Measurements from ENCODE around the gene GUCA1C. TPM values are rescaled to one million over a fixed set of nuclear protein-coding genes. Genes with fewer than 3 reads are reported as not detected.

Gene GUCA1C
- total RNA-seq, 1 donor from 2014 or later, result not detected

DNA sequence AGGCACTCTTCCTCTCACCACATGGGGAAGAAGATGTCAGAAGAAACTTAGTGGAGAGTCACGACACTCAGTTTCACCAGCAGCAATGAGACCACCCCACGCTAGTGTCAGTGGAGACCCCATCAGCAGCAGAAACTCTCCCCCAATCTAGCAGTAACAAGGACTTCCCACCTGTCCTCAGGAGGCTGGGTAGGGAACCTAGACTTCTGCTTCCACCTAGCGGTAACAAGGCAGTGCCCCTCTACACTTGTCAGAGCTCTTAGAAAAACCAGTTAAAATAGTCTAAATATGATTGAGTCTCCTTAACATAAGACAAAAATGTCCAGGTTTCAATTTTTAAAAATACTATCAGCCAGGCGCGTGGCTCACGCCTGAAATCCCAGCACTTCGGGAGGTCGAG, 73.8 kb downstream of the GUCA1C start:
- H3K4me3 Mint-ChIP-seq (ENCODE audit: unreplicated experiment), result no peak overlapping the region
- FAIRE-seq, result no peak
- peaks cover 3% of the 10 kb centered on the region for H3K27me3 Mint-ChIP-seq (ENCODE audit: low read depth, unreplicated experiment)

DNA sequence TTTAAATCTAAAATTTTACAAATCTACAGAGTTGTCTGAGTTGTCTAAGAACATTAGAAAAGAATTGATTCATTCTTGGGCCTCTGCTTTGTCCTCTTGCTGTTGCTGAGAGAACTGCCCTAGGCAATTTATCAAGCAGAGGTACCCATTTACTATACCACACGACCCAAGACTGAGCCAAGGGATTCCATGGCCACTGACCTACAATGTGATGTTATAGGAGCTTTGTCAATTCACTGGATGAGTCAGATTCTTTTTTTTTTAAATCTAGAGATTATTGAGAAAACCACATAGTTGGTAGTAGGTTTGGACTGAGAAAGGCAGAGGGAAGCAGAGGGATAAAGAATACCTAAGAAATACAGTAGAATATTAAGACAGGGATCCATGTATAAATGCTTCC, 75.8 kb downstream of the GUCA1C start:
- no peak overlapping the region for H3K4me3 ChIP-seq (ENCODE audit: insufficient read depth, low read depth, low read length)
- no peak overlapping the region for H2AFZ ChIP-seq (ENCODE audit: low read depth, low read length)
- TF ChIP-seq CTCF (IDR thresholded peaks at IDR 0.05; ENCODE audit: insufficient read depth, low read depth, low read length), result no peak
- TF ChIP-seq EZH2 (IDR thresholded peaks at IDR 0.05; ENCODE audit: insufficient read depth, low read length), result no peak
- no peaks in the 10 kb centered on the region for H4K20me1 ChIP-seq (ENCODE audit: insufficient read depth, low read length)
- H3K79me2 ChIP-seq (ENCODE audit: insufficient read depth, low read length), result no peaks in the 10 kb centered on the region
- H3K9me3 Mint-ChIP-seq (ENCODE audit: unreplicated experiment), result no peaks in the 10 kb centered on the region
- no peaks in the 10 kb centered on the region for H3K36me3 Mint-ChIP-seq (ENCODE audit: low read depth, unreplicated experiment)
- FAIRE-seq (no peak), DNase-seq (ENCODE audit: low read depth) (no peak)
- H3K36me3 ChIP-seq (ENCODE audit: insufficient read depth, low read length), result no peaks in the 10 kb centered on the region
- no peaks in the 10 kb centered on the region for H3K27me3 ChIP-seq (ENCODE audit: insufficient read depth, low read length)
- H3K9ac ChIP-seq (ENCODE audit: low read length), result no peak overlapping the region
- H3K27ac Mint-ChIP-seq (ENCODE audit: unreplicated experiment), result no peak overlapping the region
- no peak overlapping the region for H3K4me3 Mint-ChIP-seq (ENCODE audit: unreplicated experiment)
- peaks cover 4% of the 10 kb centered on the region for H3K27me3 Mint-ChIP-seq (ENCODE audit: low read depth, unreplicated experiment)
- no peaks in the 10 kb centered on the region for H3K4me1 Mint-ChIP-seq (ENCODE audit: low read depth, unreplicated experiment)
- no peak overlapping the region for H3K27ac ChIP-seq (ENCODE audit: low read depth, low read length)
- H3K4me1 ChIP-seq (ENCODE audit: insufficient read depth, low read length), result no peaks in the 10 kb centered on the region
- H3K9me3 ChIP-seq (ENCODE audit: insufficient read depth, low read depth, low read length), result no peaks in the 10 kb centered on the region
- H3K4me2 ChIP-seq (ENCODE audit: low read length), result no peak overlapping the region

More for the DNA sequence above, 73.8 kb downstream of the GUCA1C start:
- Histone ChIP-seq H3K4me3 (ENCODE audit: insufficient read depth, low read depth, low read length) (no peak overlapping the region), H3K9ac (ENCODE audit: low read length) (no peak overlapping the region), H3K36me3 (ENCODE audit: insufficient read depth, low read length) (no peaks in the 10 kb centered on the region), H3K9me3 (ENCODE audit: insufficient read depth, low read depth, low read length) (no peaks in the 10 kb centered on the region), H3K27me3 (ENCODE audit: insufficient read depth, low read length) (no peaks in the 10 kb centered on the region), H4K20me1 (ENCODE audit: insufficient read depth, low read length) (no peaks in the 10 kb centered on the region), H3K4me2 (ENCODE audit: low read length) (no peak overlapping the region), H3K4me1 (ENCODE audit: insufficient read depth, low read length) (no peaks in the 10 kb centered on the region), H3K79me2 (ENCODE audit: insufficient read depth, low read length) (no peaks in the 10 kb centered on the region), H3K27ac (ENCODE audit: low read depth, low read length) (no peak overlapping the region), H2AFZ (ENCODE audit: low read depth, low read length) (no peak overlapping the region)
- H3K36me3 Mint-ChIP-seq (ENCODE audit: low read depth, unreplicated experiment), result no peaks in the 10 kb centered on the region
- H3K9me3 Mint-ChIP-seq (ENCODE audit: unreplicated experiment), result no peaks in the 10 kb centered on the region
- DNase-seq (ENCODE audit: low read depth), result no peak
- no peaks in the 10 kb centered on the region for H3K4me1 Mint-ChIP-seq (ENCODE audit: low read depth, unreplicated experiment)
- TF ChIP-seq CTCF (IDR thresholded peaks at IDR 0.05; ENCODE audit: insufficient read depth, low read depth, low read length) (no peak), EZH2 (IDR thresholded peaks at IDR 0.05; ENCODE audit: insufficient read depth, low read length) (no peak)
- H3K27ac Mint-ChIP-seq (ENCODE audit: unreplicated experiment), result no peak overlapping the region

DNA sequence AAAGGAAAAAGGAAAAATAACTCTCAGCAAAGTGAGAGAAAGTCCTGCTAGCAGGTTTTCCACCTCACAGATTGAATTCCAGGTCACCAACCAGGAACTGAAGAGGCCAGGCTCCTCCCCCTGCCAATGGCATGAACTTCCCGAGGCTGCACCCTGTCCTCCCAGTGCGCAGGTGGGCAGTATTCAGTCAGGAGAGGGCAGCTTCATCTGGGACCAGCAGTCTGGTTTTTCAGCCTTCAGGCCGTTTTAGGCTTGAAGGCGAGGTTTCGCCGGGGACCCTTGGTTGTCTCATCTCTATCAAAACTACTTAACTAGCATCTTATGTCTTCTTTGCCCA, 89.9 kb downstream of the GUCA1C start:
- H3K4me3 ChIP-seq (ENCODE audit: insufficient read depth, low read depth, low read length), result no peak overlapping the region
- peak overlapping the region; percentile 24 for H3K4me2 ChIP-seq (ENCODE audit: low read length)
- H3K9me3 ChIP-seq (ENCODE audit: insufficient read depth, low read depth, low read length), result no peaks in the 10 kb centered on the region
- H3K4me3 Mint-ChIP-seq (ENCODE audit: unreplicated experiment), result no peak overlapping the region
- H3K9ac ChIP-seq (ENCODE audit: low read length), result no peak overlapping the region
- H2AFZ ChIP-seq (ENCODE audit: low read depth, low read length), result no peak overlapping the region
- no peaks in the 10 kb centered on the region for H3K9me3 Mint-ChIP-seq (ENCODE audit: unreplicated experiment)
- no peaks in the 10 kb centered on the region for H3K79me2 ChIP-seq (ENCODE audit: insufficient read depth, low read length)
- no peaks in the 10 kb centered on the region for H3K27me3 ChIP-seq (ENCODE audit: insufficient read depth, low read length)
- no peak overlapping the region for H3K27ac Mint-ChIP-seq (ENCODE audit: unreplicated experiment)
- no peak for FAIRE-seq
- H3K36me3 Mint-ChIP-seq (ENCODE audit: low read depth, unreplicated experiment), result no peaks in the 10 kb centered on the region
- TF ChIP-seq CTCF (IDR thresholded peaks at IDR 0.05; ENCODE audit: insufficient read depth, low read depth, low read length) (no peak), EZH2 (IDR thresholded peaks at IDR 0.05; ENCODE audit: insufficient read depth, low read length) (no peak)
- H3K36me3 ChIP-seq (ENCODE audit: insufficient read depth, low read length), result no peaks in the 10 kb centered on the region
- DNase-seq (ENCODE audit: low read depth), result no peak
- H3K4me1 ChIP-seq (ENCODE audit: insufficient read depth, low read length), result peaks cover 7% of the 10 kb centered on the region
- no peaks in the 10 kb centered on the region for H3K27me3 Mint-ChIP-seq (ENCODE audit: low read depth, unreplicated experiment)
- no peaks in the 10 kb centered on the region for H4K20me1 ChIP-seq (ENCODE audit: insufficient read depth, low read length)
- H3K4me1 Mint-ChIP-seq (ENCODE audit: low read depth, unreplicated experiment), result no peaks in the 10 kb centered on the region
- peak overlapping the region; percentile 8 for H3K27ac ChIP-seq (ENCODE audit: low read depth, low read length)
